HG03097 (cell line): ENCODE measurements around the gene HMX1.

Experiments used
- ATAC-seq: cut with Tn5 transposase; IDR thresholded peaks from one replicate; pipeline ENCODE4 v1.9.1; 2021; ENCODE audit not compliant: unreplicated experiment, low FRiP score

HMX1 gene

DNA sequence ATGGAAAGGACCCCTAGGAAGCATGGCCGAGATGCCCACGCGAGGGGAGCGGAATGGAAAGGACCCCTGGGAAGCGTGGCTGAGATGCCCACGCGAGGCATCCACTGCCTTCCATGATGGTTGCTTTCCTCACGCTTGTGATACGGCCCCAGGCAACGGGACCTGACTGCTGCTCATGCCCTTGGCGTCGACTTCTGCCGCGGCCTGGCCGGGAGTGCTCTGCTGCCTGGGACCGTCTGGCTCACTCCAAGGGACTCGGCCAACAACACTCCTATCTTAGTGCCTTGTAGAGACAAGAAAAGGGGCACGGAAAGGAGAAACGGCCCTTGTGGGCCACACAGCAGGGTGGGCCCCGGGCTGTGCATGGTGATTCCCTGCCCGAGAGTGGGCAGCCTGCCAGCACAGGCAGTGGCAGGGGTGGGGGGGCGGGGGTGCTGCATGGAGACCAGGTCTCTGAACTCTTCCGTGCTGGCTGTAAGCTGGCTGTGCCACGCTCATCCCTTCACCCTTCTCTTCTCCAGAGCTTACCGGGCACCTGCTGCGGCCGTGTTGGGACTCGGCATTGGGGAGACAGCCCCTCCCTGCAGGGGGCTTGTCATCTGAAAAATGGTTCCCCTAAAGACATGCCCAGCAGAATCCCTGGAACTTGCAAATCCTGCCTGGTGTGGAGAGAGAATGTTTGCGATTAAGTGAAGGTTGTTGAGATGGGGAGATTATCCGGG, 38.6 kb upstream of the HMX1 start:
- ATAC-seq = no peak

DNA sequence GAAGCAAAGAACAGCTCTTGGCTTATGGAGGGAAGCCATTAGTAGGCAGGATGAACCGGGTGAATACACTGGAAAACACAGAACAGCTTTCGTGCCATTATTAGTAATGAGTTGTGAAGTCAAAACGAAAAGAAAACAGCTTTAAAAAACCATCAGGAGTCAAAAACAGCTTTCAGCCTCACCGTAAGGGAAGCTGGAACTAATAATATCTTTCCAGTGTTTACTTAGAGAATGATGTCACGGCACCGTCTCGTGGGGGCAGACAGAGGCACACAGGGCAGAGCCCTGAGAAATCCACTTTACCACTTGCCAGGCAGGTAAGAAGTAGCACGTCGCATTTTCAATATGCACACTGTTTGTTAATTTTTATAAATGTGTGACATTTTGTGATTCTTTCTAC, 37.9 kb upstream of the HMX1 start:
- ATAC-seq = no peak

- no peak for ATAC-seq
These were observed 36.7 kb upstream of the HMX1 start for GRCh38 chr4:8908206-8908893.

DNA sequence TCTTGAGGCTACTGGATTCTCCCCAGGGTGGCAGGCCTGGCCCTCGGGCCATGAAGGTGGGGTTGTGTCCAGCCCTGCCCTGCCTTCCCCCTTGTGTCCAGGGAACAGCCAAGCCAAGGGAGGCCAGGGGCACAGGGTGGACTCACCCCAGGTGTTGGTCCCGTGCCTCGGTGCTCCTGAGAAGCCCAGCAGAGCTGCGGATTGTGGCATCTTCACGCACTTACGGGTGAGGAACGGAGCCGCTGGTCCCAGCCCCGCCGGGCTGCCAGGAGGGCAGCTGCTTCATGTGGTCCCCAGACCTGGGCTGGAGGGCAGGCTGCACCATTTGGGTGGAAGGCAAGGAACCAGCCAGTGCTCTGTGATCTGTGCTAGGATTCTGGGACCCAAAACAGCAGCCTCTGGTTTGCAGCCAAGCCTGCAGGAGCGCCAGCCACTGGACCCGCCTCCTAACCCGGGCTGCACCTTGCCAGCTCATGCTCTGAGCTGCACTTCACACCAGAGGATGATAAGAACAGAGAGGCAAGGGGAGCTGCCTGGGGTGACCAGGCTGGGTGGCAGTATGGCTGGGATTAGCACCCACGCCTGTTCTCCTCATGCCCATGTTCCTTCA, 36.1 kb upstream of the HMX1 start:
- ATAC-seq = no peak

GRCh38 chr4:8906991-8907595, 35.5 kb upstream of the HMX1 start:
- no peak for ATAC-seq

DNA sequence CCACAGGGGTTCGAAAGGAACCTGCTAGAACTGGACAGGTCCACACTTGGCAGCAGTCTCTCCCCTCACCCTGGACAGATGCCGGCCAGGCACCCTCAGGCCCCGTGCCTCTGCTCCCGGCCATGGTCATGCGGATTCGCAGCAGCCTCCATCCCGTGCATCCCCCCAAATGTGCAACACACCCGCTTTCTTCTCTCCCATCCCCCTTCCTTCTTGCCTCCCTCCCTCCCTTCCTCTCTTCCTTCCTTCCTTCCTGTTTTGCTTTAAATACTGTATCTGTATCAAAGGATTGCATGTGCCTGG, 35.0 kb upstream of the HMX1 start:
- no peak for ATAC-seq

- no peak for ATAC-seq
These were observed 34.4 kb upstream of the HMX1 start for GRCh38 chr4:8905773-8906667.

DNA sequence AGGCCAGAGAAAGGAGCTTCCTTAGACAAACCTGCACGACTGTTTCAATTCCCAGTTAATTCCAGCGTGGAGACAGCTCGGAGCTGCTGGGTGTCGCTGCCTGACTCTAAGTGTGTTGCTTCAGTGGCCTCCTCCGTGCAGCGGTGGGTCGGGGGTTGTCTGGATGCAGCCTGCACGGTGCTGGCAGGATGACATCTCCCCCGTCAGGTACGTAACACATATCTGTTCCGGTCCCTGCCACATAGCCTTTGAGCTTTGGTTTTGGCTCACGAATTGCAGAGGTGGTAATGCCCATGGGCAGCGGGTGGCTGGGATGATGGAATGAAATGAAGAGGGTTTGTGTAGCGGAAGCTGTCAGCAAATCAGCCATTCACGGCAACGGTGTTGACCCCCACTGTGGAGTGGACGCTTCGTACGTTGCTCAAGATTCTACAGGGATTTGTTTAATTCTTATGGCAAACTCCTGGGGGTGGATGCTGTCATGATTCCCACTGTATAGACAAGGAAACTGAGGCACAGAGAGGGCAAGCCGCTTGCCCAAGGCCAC, 33.7 kb upstream of the HMX1 start:
- no peak for ATAC-seq

DNA sequence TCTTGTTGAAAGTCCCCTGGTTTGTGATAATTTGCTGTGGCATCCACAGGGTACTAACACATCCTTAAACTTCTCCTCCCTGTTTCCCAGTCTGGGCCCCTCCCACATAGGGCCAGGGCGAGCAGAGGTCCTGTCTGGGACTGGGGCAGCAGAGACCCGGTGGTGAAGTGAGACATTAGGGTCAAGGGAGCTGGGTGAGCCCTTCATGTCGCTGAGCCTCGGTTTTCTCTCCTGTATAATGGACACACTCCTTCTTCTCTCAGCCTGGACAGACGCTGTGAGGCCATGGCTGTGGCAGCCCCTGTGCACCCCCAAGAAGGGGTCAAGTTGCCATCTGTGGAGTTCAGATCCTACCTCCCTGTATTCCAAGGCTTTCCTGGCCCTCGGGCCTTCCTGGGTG, 33.0 kb upstream of the HMX1 start:
- ATAC-seq = no peak

DNA sequence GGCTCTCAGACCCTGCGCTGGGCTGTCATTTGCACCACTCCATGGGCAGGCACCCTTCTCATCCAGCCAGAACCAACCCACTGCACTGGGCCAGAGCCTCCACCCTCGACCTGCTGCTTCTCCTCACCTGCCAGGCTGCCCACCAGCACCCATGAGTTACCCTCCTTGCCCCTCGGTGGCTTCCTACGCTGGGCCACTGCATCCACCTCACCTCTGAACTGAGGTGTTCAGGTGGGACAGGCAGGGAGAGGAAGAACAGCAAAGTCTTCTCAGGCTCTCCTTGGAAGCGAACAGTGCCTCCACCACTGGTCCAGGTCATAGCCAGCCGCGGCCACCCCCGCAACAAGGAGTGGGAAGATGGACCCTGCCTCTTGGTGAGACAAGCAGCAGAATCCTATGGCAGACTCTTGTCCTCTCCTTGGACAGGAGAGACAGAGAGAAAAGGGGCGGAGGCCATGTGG, 32.4 kb upstream of the HMX1 start:
- ATAC-seq = no peak

GRCh38 chr4:8901335-8901734, 29.7 kb upstream of the HMX1 start:
- ATAC-seq = no peak

GRCh38 chr4:8900588-8900987, 28.9 kb upstream of the HMX1 start:
- ATAC-seq = no peak

GRCh38 chr4:8898419-8898818, 26.8 kb upstream of the HMX1 start:
- no peak for ATAC-seq

GRCh38 chr4:8897251-8898167, 25.9 kb upstream of the HMX1 start:
- no peak for ATAC-seq

DNA sequence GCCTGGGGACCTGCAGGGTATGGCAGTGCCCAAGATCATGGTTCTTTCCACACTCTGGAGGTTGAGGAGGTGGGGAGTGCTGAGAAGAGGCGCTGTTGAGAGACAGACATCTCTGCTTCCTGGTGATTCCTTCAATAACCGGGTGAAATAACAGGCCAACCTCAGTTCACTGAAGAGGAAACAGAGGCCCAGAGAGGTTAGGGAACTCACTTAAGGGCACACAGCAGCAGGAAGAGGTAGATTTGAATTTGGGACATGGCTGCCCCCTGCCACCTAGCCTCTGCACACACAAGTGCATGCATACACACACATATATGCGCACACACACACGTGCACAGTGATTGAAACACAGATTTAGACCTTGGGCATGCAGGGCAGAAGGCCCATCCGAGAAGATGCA, 24.9 kb upstream of the HMX1 start:
- ATAC-seq = no peak

DNA sequence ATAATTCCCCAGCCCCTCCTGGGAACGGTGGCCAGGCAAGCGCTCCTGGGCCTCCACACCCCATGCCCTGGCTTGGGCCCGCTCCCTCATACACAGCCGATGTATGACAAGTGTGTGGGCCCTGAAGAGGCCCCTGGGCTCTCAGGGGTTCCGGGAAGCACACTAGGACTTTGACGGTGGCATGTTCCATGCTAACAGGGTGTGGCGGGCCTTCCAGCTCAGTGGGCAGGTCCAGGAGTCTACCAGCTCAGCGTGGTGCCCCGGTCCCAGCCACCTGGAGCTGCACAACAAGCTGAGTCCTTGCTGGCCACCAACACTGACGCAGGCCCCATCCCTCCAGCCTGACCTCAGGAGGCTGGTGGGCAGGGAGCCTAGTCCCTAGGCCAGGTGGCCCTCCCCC, 24.4 kb upstream of the HMX1 start:
- ATAC-seq = no peak

DNA sequence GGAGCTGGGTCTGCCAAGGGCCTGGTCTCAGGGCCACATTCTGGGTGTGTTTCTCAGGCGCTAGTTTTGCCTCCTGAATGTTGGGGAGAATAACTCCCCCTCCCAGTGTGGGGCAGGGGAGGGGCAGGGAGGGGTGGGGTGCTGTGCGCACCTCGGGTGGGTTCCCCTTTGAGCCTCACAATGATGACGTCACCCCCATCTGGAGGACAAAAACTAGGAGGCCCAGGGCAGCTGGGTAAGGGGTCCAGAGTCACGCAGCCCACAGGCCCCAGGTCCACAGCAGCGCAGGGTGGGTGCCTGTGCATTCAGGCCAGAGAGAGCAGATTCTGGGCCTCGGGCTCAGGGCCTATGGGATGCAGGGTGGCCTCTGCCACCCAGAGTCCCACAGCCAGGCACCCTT, 23.7 kb upstream of the HMX1 start:
- no peak for ATAC-seq

- ATAC-seq = no peak
These were observed 22.8 kb upstream of the HMX1 start for GRCh38 chr4:8894424-8894816.

DNA sequence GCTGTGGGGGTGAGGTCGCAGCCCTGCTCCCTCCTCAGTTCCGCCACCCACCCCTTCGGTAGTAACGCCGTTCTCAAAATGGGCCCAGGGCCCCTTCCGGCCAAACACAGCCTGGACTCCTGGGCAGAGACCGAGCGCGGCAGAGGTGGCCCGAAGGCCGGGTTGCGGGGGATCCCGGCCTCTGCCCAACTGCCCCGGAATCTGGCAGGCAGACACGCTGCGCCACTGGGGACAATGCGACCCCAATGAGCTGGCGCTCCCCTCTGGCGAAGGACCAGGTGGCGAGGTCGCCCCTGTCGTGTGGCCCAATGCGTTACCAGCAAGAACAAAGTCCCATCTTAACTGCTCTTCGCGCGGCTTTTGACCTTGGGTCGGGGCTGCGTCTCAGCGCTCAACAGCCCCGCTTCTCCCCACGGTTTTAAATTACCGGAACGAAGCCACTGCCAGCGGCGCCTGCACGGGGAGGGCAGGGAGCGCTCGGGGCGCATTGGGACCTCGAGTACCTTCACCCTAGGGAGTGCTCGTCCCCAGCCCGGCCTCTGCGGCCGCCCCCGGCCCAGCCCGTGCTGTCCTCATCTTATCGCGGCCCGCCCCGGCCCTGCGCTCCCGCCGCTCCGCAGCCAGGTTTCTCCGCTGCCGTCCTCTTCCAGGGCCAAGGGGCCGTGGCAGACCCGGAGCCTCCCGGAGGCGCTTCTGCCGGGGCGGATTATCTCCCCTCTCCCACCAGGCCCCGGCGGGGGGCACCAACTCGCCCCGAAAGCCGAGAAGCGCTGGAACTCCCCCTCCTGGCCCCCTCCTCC, 22.2 kb upstream of the HMX1 start:
- ATAC-seq = no peak
